RWPE2 (cell line): ENCODE data around the gene HERPUD1.

Experiments used
- ATAC-seq: fragments of 200-7000 bp; cut with Tn5 transposase; 3 replicates; pipeline ENCODE4 v1.9.1; 2021; ENCODE audit warnings: low read depth
- DNase-seq: peaks from one replicate; pipeline ENCODE4 v3.0.0-alpha.2; 2020; ENCODE audit warnings: low spot score
- H3K27ac ChIP-seq: fragments of 450-650 bp; 2 replicates; pipeline ENCODE4 v1.5.1; 2017; ENCODE audit warnings: mild to moderate bottlenecking; ENCODE audit not compliant: poor library complexity, severe bottlenecking
- H3K27me3 ChIP-seq: fragments of 250-450 bp; sonication (Bioruptor Pico); 2 replicates; pipeline ENCODE4 v1.5.1; 2021; ENCODE audit warnings: mild to moderate bottlenecking, moderate library complexity; ENCODE audit not compliant: insufficient read depth, poor library complexity, severe bottlenecking
- H3K36me3 ChIP-seq: fragments of 250-450 bp; sonication (Bioruptor Pico); 2 replicates; pipeline ENCODE4 v1.5.1; 2020; ENCODE audit warnings: low read depth, mild to moderate bottlenecking, moderate library complexity
- H3K4me1 ChIP-seq: fragments of 250-450 bp; sonication (Bioruptor Pico); 2 replicates; pipeline ENCODE4 v1.5.1; 2021; ENCODE audit warnings: mild to moderate bottlenecking, moderate library complexity; ENCODE audit not compliant: insufficient read depth, poor library complexity, severe bottlenecking
- H3K4me3 ChIP-seq: fragments of 250-450 bp; sonication (Bioruptor Pico); 2 replicates; pipeline ENCODE4 v1.5.1; 2021; ENCODE audit warnings: mild to moderate bottlenecking, moderate library complexity; ENCODE audit not compliant: severe bottlenecking
- H3K9me3 ChIP-seq: fragments of 250-450 bp; sonication (Bioruptor Pico); 2 replicates; pipeline ENCODE4 v1.5.1; 2021; ENCODE audit warnings: mild to moderate bottlenecking, moderate library complexity; ENCODE audit not compliant: severe bottlenecking
- CTCF ChIP-seq: fragments of 450-650 bp; IDR thresholded peaks from one replicate; pipeline ENCODE4 v1.5.1; 2017; ENCODE audit warnings: mild to moderate bottlenecking, moderate library complexity; ENCODE audit not compliant: poor library complexity, severe bottlenecking

HERPUD1 gene

GRCh38 chr16:56980792-56981724 is 49.1 kb downstream of the HERPUD1 start:
- H3K27ac ChIP-seq: no peak overlapping the region
- H3K9me3 ChIP-seq: no peaks in the 10 kb centered on the region
- H3K27me3 ChIP-seq: no peaks in the 10 kb centered on the region
- H3K36me3 ChIP-seq: no peaks in the 10 kb centered on the region
- H3K4me1 ChIP-seq: peaks cover 4% of the 10 kb centered on the region
- no peak for TF ChIP-seq CTCF
- ATAC-seq (no peak), DNase-seq (no peak)
- no peak overlapping the region for H3K4me3 ChIP-seq

GRCh38 chr16:56981729-56982271 is 49.9 kb downstream of the HERPUD1 start:
- TF ChIP-seq CTCF: no peak
- Histone ChIP-seq H3K9me3 (no peaks in the 10 kb centered on the region), H3K27ac (no peak overlapping the region), H3K4me1 (peaks cover 4% of the 10 kb centered on the region), H3K36me3 (no peaks in the 10 kb centered on the region), H3K4me3 (no peak overlapping the region), H3K27me3 (no peaks in the 10 kb centered on the region)
- ATAC-seq: no peak
- no peak for DNase-seq

- ATAC-seq (no peak), DNase-seq (no peak)
- H3K27ac ChIP-seq: no peak overlapping the region
- H3K9me3 ChIP-seq: no peaks in the 10 kb centered on the region
- no peaks in the 10 kb centered on the region for H3K36me3 ChIP-seq
- peaks cover 4% of the 10 kb centered on the region for H3K4me1 ChIP-seq
- no peak for TF ChIP-seq CTCF
- H3K27me3 ChIP-seq: no peaks in the 10 kb centered on the region
- no peak overlapping the region for H3K4me3 ChIP-seq
Measured at GRCh38 chr16:56982695-56983094, 50.8 kb downstream of the HERPUD1 start.

- no peaks in the 10 kb centered on the region for H3K36me3 ChIP-seq
- H3K9me3 ChIP-seq: no peaks in the 10 kb centered on the region
- no peaks in the 10 kb centered on the region for H3K27me3 ChIP-seq
- ATAC-seq (no peak), DNase-seq (no peak)
- H3K27ac ChIP-seq: no peak overlapping the region
- H3K4me3 ChIP-seq: no peak overlapping the region
- peaks cover 4% of the 10 kb centered on the region for H3K4me1 ChIP-seq
- no peak for TF ChIP-seq CTCF
Measured at GRCh38 chr16:56983211-56983751, 51.3 kb downstream of the HERPUD1 start.

- Histone ChIP-seq H3K9me3 (no peaks in the 10 kb centered on the region), H3K36me3 (no peaks in the 10 kb centered on the region), H3K4me1 (peaks cover 4% of the 10 kb centered on the region), H3K4me3 (no peak overlapping the region), H3K27ac (no peak overlapping the region), H3K27me3 (no peaks in the 10 kb centered on the region)
- TF ChIP-seq CTCF: no peak
- ATAC-seq (no peak), DNase-seq (no peak)
Measured at GRCh38 chr16:56984639-56985038, 52.7 kb downstream of the HERPUD1 start.
